H54 (cell line): ENCODE measurements around the gene RPGR.

Experiments used
- DNase-seq: peaks from one replicate; pipeline ENCODE4 v3.0.0; 2011; ENCODE audit warnings: low spot score, mixed read lengths; ENCODE audit not compliant: insufficient read length
- FAIRE-seq: peaks from 3 replicates; lab custom pipeline; 2011; peaks lifted over from hg19 to GRCh38; lab: Jason Lieb, UNC
- POLR2A ChIP-seq: IDR thresholded peaks from 2 replicates; pipeline ENCODE4 v1.6.1; 2011; ENCODE audit warnings: low read depth, mild to moderate bottlenecking, low read length

RPGR gene

GRCh38 chrX:38342853-38343778 lies 15.8 kb upstream of the RPGR start:
- no peak for DNase-seq
- TF ChIP-seq POLR2A = no peak
- FAIRE-seq = no peak

GRCh38 chrX:38341442-38341841 lies 14.1 kb upstream of the RPGR start:
- TF ChIP-seq POLR2A = no peak
- FAIRE-seq (no peak), DNase-seq (no peak)

- TF ChIP-seq POLR2A = no peak
- FAIRE-seq (no peak), DNase-seq (no peak)
Observed at GRCh38 chrX:38336538-38337240, 9.4 kb upstream of the RPGR start.

- TF ChIP-seq POLR2A = no peak
- FAIRE-seq (no peak), DNase-seq (no peak)
Observed at GRCh38 chrX:38335382-38335781, 8.1 kb upstream of the RPGR start.

GRCh38 chrX:38332505-38332904 lies 5.2 kb upstream of the RPGR start:
- FAIRE-seq (no peak), DNase-seq (no peak)
- TF ChIP-seq POLR2A = no peak

GRCh38 chrX:38327775-38328081 lies 419 bp upstream of the RPGR start:
- no peak for TF ChIP-seq POLR2A
- DNase-seq (no peak), FAIRE-seq (no peak)

GRCh38 chrX:38326086-38326485 lies 1.2 kb downstream of the RPGR start:
- no peak for TF ChIP-seq POLR2A
- FAIRE-seq = no peak
- no peak for DNase-seq

- no peak for TF ChIP-seq POLR2A
- no peak for FAIRE-seq
- no peak for DNase-seq
Observed at GRCh38 chrX:38320819-38321218, 6.5 kb downstream of the RPGR start.

- no peak for FAIRE-seq
- no peak for DNase-seq
- TF ChIP-seq POLR2A = no peak
Observed at GRCh38 chrX:38318606-38319005, 8.7 kb downstream of the RPGR start.

GRCh38 chrX:38318196-38318595 lies 9.1 kb downstream of the RPGR start:
- TF ChIP-seq POLR2A = no peak
- FAIRE-seq = no peak
- no peak for DNase-seq

- DNase-seq = no peak
- TF ChIP-seq POLR2A = no peak
- FAIRE-seq = no peak
Observed at GRCh38 chrX:38315186-38315585, 12.1 kb downstream of the RPGR start.

- DNase-seq = no peak
- FAIRE-seq = no peak
- no peak for TF ChIP-seq POLR2A
Observed at GRCh38 chrX:38313190-38313589, 14.1 kb downstream of the RPGR start.

GRCh38 chrX:38312436-38312835 lies 14.9 kb downstream of the RPGR start:
- FAIRE-seq (no peak), DNase-seq (no peak)
- no peak for TF ChIP-seq POLR2A

- DNase-seq (no peak), FAIRE-seq (no peak)
- no peak for TF ChIP-seq POLR2A
Observed at GRCh38 chrX:38311743-38312142, 15.6 kb downstream of the RPGR start.

GRCh38 chrX:38305971-38306370 lies 21.3 kb downstream of the RPGR start:
- TF ChIP-seq POLR2A = no peak
- no peak for DNase-seq
- FAIRE-seq = no peak
